B cell (primary cell): Measurements from ENCODE around the gene CDKN1C. TPM values are rescaled to one million over a fixed set of nuclear protein-coding genes. Genes with fewer than 3 reads are reported as not detected.

Experiments used
- ATAC-seq: fragments of 200-7000 bp; cut with Tn5 transposase; one replicate; pipeline ENCODE4 v1.10.0; 2021; ENCODE audit warnings: low read depth, mild to moderate bottlenecking, moderate number of reproducible peaks, moderate library complexity
- CTCF ChIA-PET: fragments of 350-600 bp; sonication (Branson Sonifier 250); formaldehyde crosslinking; loops from one replicate; lab custom pipeline; 2021; ENCODE audit warnings: antibody characterized with exemption, inconsistent platforms; lab: Charles Lee
- POLR2A ChIA-PET: fragments of 350-600 bp; sonication (Branson Sonifier 250); formaldehyde crosslinking; loops from one replicate; lab custom pipeline; 2021; ENCODE audit warnings: antibody characterized with exemption; lab: Charles Lee
- DNase-seq: peaks from one replicate; pipeline ENCODE4 v3.0.0; 2013
- H2AFZ ChIP-seq: 2 replicates; pipeline ENCODE4 v1.6.1; 2012; ENCODE audit warnings: mild to moderate bottlenecking, low read depth, low read length; ENCODE audit not compliant: insufficient read depth, poor library complexity, severe bottlenecking
- H3K27ac ChIP-seq, 2 donors: 1 replicate in 1 of 2; 2 replicates in 1 of 2; pipeline ENCODE4 v1.5.1; 2012 to 2013; ENCODE audit warnings: low read length in 2 of 2, mild to moderate bottlenecking in 2 of 2, moderate library complexity in 1 of 2
- H3K27me3 ChIP-seq, 4 experiments: fragments of 200-600 bp in 1 of 4; sonication (generic) in 1 of 4; replicated peaks in 1 of 4; 1 replicate in 2 of 4; 2 replicates in 2 of 4; pipeline versions ENCODE4 v1.6.1 to v1.7.0; 2013 to 2016; ENCODE audit warnings: low read length in 3 of 4, mild to moderate bottlenecking in 2 of 4, mixed read lengths in 1 of 4, moderate library complexity in 1 of 4; ENCODE audit not compliant: insufficient read depth in 4 of 4, control insufficient read depth in 3 of 4; ENCODE audit errors: control extremely low read depth in 1 of 4
- H3K36me3 ChIP-seq, 2 experiments: replicated peaks in 1 of 2; 1 replicate in 1 of 2; 2 replicates in 1 of 2; pipeline versions ENCODE4 v1.6.1 to v1.7.1; 2013; ENCODE audit warnings: low read length in 1 of 2; ENCODE audit not compliant: insufficient read depth in 2 of 2, control insufficient read depth in 1 of 2; ENCODE audit errors: control extremely low read depth in 1 of 2, extremely low read depth in 1 of 2
- H3K4me1 ChIP-seq, 2 donors: fragments of 200-600 bp in 1 of 2; sonication (generic) in 1 of 2; 1 replicate in 1 of 2; 2 replicates in 1 of 2; pipeline versions ENCODE4 v1.5.1 to v1.6.1; 2013 to 2017; ENCODE audit warnings: low read length in 2 of 2; ENCODE audit not compliant: control insufficient read depth in 2 of 2, insufficient read depth in 2 of 2
- H3K4me2 ChIP-seq: replicated peaks from 2 replicates; pipeline ENCODE3; 2012; ENCODE audit warnings: mild to moderate bottlenecking, low read depth, low read length; ENCODE audit not compliant: poor library complexity, severe bottlenecking
- H3K4me3 ChIP-seq, 5 experiments: fragments of 200-600 bp in 1 of 5; sonication (generic) in 1 of 5; 1 replicate in 3 of 5; 2 replicates in 2 of 5; pipeline versions ENCODE4 v1.5.1 to v1.7.0; 2011 to 2016; ENCODE audit warnings: low read length in 4 of 5, mild to moderate bottlenecking in 4 of 5, low read depth in 2 of 5, control low read depth in 1 of 5, moderate library complexity in 1 of 5; ENCODE audit not compliant: insufficient read depth in 1 of 5; ENCODE audit errors: control extremely low read depth in 1 of 5, extremely low read depth in 1 of 5
- H3K79me2 ChIP-seq: fragments of 200-600 bp; sonication (generic); one replicate; pipeline ENCODE4 v1.6.0; 2016; ENCODE audit warnings: low read length; ENCODE audit not compliant: control insufficient read depth, insufficient read depth
- H3K9ac ChIP-seq: fragments of 200-600 bp; sonication (generic); 2 replicates; pipeline ENCODE4 v1.6.1; 2017; ENCODE audit warnings: mild to moderate bottlenecking, low read length, moderate library complexity
- H3K9me3 ChIP-seq, 3 donors: one replicate each; pipeline versions ENCODE4 v1.6.1 to v1.7.1; 2013; ENCODE audit warnings: low read length in 2 of 3; ENCODE audit not compliant: control insufficient read depth in 2 of 3, insufficient read depth in 1 of 3; ENCODE audit errors: control extremely low read depth in 1 of 3
- H4K20me1 ChIP-seq: 2 replicates; pipeline ENCODE4 v1.6.0; 2012; ENCODE audit warnings: mild to moderate bottlenecking, low read length; ENCODE audit not compliant: insufficient read depth, control insufficient read depth, poor library complexity, severe bottlenecking
- H3K27ac Mint-ChIP-seq: one replicate; pipeline ENCODE4 v1.8.0; 2021; ENCODE audit warnings: mixed read lengths
- H3K27me3 Mint-ChIP-seq: one replicate; pipeline ENCODE4 v1.8.0; 2021; ENCODE audit warnings: mixed read lengths
- H3K4me1 Mint-ChIP-seq: one replicate; pipeline ENCODE4 v1.8.0; 2021; ENCODE audit warnings: mixed read lengths
- H3K4me3 Mint-ChIP-seq: one replicate; pipeline ENCODE4 v1.8.0; 2021; ENCODE audit warnings: mixed read lengths
- H3K9me3 Mint-ChIP-seq: one replicate; pipeline ENCODE4 v1.8.0; 2022; ENCODE audit warnings: mixed read lengths; ENCODE audit not compliant: insufficient read depth
- EZH2 ChIP-seq: IDR thresholded peaks from 2 replicates; pipeline ENCODE4 v1.6.1; 2012; ENCODE audit warnings: borderline replicate concordance, low read depth, mild to moderate bottlenecking, moderate library complexity, low read length; ENCODE audit not compliant: insufficient read depth, poor library complexity, severe bottlenecking
- WGBS: methylation state at CpG from one replicate; pipeline ENCODE4 v1.1.5; 2013; ENCODE audit warnings: missing lambda C conversion rate; ENCODE audit not compliant: insufficient coverage; 5-methylcytosine and 5-hydroxymethylcytosine counted together
- intact Hi-C: fragments of 100-400 bp; cut with micrococcal nuclease; formaldehyde crosslinking; loops from one replicate; pipeline ENCODE4 v1.10.0; 2022
- polyA plus RNA-seq: library from polyadenylated mRNA; depleted of rRNA; stranded (reverse); fragments of >200 nt; gene quantifications from 2 replicates; pipeline ENCODE4 v1.2.3, GENCODE V29; 2012
- total RNA-seq, 2 donors: library from RNA; stranded (reverse); fragments of 120-200 nt in 1 of 2; gene quantifications; 1 replicate in 1 of 2; 2 replicates in 1 of 2; pipeline versions ENCODE4 v1.2.3 to v1.2.4, GENCODE V29; 2013 to 2022
- TF ChIP-seq, protein P1 (sequence below): fragments of 200-600 bp; IDR thresholded peaks from one replicate; pipeline ENCODE4 v1.8.0; 2022; ENCODE audit warnings: antibody characterized with exemption, mild to moderate bottlenecking

The CDKN1C gene
- total and polyA plus RNA-seq, 2 donors (not counting 1 experiment from before 2014, with no cell fraction given), result 0.58 to 8.0 TPM

DNA sequence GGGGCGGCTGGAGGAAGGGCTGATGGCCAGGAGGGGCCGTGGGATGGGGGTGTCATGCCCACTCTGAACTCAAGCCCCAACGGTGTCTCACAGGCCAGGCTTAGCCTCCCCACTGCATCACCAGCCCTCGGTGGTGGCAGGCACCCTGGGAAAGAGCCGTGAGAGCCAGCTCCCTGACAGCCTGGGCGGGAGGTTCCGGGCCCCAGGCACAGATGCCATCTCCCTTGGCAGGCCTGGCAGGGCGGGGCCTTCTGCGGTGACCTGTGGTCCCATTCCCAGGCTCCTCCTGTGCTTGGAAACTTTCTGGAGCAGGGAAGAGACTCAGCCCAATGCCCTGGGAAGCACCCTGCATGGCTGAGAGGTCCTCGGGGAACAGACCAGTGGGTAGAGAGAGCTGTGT, 38.8 kb upstream of the CDKN1C start:
- ChIA-PET CTCF (no interaction called here), POLR2A (no interaction called here)
- DNase-seq, result no peak
- H3K27me3 ChIP-seq, result peaks cover 0 to 29% (median 6%) of the 10 kb centered on the region in 4 experiments
- Mint-ChIP-seq H3K4me1 (peaks cover 9% of the 10 kb centered on the region), H3K9me3 (no peaks in the 10 kb centered on the region), H3K27ac (no peak overlapping the region), H3K4me3 (no peak overlapping the region), H3K27me3 (peaks cover 20% of the 10 kb centered on the region)
- no peak overlapping the region for H3K4me3 ChIP-seq
- H3K79me2 ChIP-seq, result no peaks in the 10 kb centered on the region
- no peak overlapping the region for H2AFZ ChIP-seq
- WGBS, result 87% methylated on average over 8 of the region's 10 CpGs
- intact Hi-C loops, result no loop called here
- H3K27ac ChIP-seq, result no peak overlapping the region
- no peak for ATAC-seq
- H4K20me1 ChIP-seq, result no peaks in the 10 kb centered on the region
- no peak overlapping the region for H3K9ac ChIP-seq
- no peak overlapping the region for H3K4me2 ChIP-seq
- no peaks in the 10 kb centered on the region for H3K9me3 ChIP-seq
- TF ChIP-seq EZH2, result no peak
- TF ChIP-seq, protein P1, sequence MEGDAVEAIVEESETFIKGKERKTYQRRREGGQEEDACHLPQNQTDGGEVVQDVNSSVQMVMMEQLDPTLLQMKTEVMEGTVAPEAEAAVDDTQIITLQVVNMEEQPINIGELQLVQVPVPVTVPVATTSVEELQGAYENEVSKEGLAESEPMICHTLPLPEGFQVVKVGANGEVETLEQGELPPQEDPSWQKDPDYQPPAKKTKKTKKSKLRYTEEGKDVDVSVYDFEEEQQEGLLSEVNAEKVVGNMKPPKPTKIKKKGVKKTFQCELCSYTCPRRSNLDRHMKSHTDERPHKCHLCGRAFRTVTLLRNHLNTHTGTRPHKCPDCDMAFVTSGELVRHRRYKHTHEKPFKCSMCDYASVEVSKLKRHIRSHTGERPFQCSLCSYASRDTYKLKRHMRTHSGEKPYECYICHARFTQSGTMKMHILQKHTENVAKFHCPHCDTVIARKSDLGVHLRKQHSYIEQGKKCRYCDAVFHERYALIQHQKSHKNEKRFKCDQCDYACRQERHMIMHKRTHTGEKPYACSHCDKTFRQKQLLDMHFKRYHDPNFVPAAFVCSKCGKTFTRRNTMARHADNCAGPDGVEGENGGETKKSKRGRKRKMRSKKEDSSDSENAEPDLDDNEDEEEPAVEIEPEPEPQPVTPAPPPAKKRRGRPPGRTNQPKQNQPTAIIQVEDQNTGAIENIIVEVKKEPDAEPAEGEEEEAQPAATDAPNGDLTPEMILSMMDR, result no peak
- H3K4me1 ChIP-seq, result peaks cover 12 to 14% of the 10 kb centered on the region in 2 donors
- H3K36me3 ChIP-seq, result no peaks in the 10 kb centered on the region

DNA sequence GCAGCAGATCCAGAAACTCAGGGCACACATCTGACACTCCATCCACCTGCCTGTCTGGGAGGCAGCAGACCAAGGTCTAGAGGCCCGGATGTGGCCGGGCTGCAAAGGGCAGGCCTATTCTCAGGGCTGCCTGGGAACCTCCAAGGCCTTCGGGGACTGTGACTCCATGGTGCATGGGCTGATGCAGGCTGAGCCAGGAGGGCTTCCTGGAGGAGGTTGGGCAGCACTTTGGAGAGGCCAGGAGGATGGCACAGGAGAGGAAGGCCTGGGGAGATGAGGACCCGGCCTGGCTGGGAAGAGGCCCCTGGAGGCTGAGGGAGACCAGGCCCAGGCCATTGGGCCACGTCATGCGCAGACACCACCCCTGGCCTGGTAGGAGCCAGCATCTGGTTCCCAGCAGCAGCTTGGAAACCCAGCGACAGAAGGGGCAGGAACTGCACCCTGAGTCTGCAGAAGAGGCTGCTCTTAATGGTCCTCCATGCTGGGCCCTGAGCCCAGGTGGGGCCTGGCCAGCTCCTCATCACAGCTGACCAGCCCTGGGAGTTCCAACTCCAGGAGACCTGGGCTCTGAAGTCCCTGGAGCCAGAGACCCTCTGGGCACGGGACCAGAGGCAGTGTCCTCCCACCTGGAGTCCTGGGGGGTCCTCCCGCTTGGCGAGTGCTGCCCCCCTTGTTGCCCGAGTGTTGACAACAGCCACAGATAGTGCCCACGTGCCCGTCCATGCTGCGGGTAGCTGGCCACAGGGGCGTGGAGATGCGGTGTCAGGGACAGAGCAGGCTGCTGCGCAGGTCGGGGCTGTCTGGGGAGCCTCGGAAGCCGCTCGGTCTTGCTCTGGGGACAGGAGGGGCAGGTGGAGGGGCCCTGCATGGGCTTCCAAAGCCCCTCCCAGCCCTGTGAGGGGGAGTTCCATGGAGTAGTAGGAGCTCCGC, 38.1 kb upstream of the CDKN1C start:
- no peaks in the 10 kb centered on the region for H3K79me2 ChIP-seq
- ChIA-PET POLR2A (no interaction called here), CTCF (no interaction called here)
- H3K27ac ChIP-seq, result no peak overlapping the region
- Mint-ChIP-seq H3K9me3 (no peaks in the 10 kb centered on the region), H3K27ac (no peak overlapping the region), H3K4me3 (no peak overlapping the region), H3K27me3 (peaks cover 17% of the 10 kb centered on the region), H3K4me1 (peaks cover 7% of the 10 kb centered on the region)
- TF ChIP-seq, protein P1, result no peak
- TF ChIP-seq EZH2, result no peak
- H3K4me3 ChIP-seq, result no peak overlapping the region
- H2AFZ ChIP-seq, result no peak overlapping the region
- intact Hi-C loops, result no loop called here
- DNase-seq (no peak), ATAC-seq (no peak)
- H3K9me3 ChIP-seq, result no peaks in the 10 kb centered on the region
- H4K20me1 ChIP-seq, result no peaks in the 10 kb centered on the region
- WGBS, result 94% methylated on average over 22 of the region's 22 CpGs
- no peaks in the 10 kb centered on the region for H3K36me3 ChIP-seq
- no peak overlapping the region for H3K4me2 ChIP-seq
- peaks cover 0 to 23% (median 6%) of the 10 kb centered on the region in 4 experiments for H3K27me3 ChIP-seq
- H3K9ac ChIP-seq, result no peak overlapping the region
- H3K4me1 ChIP-seq, result peaks cover 9 to 10% of the 10 kb centered on the region in 2 donors
